Adipose tissue (tissue), 3 donors: ENCODE measurements around the gene SPATA7. TPM values are rescaled to one million over a fixed set of nuclear protein-coding genes. Genes with fewer than 3 reads are reported as not detected.

Experiments
- H3K27ac ChIP-seq: one replicate; pipeline ENCODE4 v1.5.1; 2013; ENCODE audit warnings: low read depth, low read length
- WGBS, 3 donors: extraction: QIAGEN DNeasy Blood & Tissue Kit; methylation state at CpG; one replicate each; pipeline ENCODE4 v1.1.7; 2013; 5-methylcytosine and 5-hydroxymethylcytosine counted together
- polyA plus RNA-seq, 3 donors: library from polyadenylated mRNA; stranded (reverse); fragments of 200-250 nt; gene quantifications; one replicate each; pipeline ENCODE4 v1.2.3, GENCODE V29; 2013
- donor health status: healthy with polysubstance abuse.
- donor health status: Bipolar disorder and iron deficiency.
- donor health status: healthy.

The SPATA7 gene
- polyA plus RNA-seq, 3 donors: 4.2 to 7.4 (median 5.6) TPM

DNA sequence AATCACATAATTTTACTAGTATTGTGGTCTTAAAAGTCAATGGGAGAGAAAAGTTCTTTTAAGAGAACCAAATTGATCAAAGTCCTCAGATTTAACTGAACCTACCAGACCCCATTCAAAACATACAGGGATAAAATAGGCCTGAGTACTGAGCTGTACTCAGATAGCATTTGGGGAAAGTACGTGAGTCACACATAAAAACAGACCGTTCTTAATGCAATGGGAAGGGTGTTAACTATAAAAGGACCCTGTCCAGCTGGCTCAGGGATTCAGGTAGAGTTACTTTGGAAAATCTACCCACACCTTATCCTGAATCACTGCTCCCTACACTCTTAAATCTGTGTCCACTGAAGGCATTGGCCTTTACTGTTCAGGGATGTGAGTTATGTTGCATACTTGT is 91.4 kb downstream of the SPATA7 start:
- WGBS, 3 donors: 89 to 97% (median 90%) methylated on average over 2 of the region's 2 CpGs
- H3K27ac ChIP-seq: no peak overlapping the region

DNA sequence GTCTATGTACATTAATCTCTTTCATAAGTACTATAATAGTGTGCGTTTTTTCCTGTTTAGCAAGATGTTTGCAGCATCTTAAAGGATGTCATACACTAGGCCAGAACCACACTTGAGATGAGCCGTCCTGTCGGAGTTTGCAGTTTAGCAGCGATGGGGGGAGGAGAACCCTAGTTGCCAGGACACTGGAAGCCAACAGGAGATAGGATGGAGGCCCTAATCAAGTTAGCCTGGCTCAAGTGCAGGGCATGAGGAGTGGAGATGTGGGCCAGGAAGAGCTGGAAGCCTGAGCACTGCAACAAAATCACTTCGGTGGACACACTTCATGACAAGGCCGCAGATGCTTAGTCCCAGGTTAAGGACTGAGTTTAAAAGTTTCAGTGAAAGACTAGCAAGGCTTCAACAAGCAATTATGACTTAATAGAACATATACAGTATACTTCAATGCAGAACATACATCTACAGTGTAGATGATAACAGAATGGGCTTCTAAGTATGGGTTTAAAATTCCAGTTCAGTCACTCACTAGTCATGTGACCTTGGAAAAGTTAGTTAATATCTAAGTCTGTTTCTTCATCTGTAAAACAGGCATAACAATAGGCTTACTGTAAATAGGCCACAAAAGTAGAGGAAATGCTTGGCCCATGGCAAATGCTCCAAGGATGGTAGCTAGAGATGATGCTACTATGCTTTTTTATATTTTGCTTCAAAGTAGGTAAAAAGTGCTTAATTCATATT is 92.2 kb downstream of the SPATA7 start:
- no peak overlapping the region for H3K27ac ChIP-seq
- 94 to 96% (median 94%) methylated on average over 6 of the region's 6 CpGs for WGBS, 3 donors

DNA sequence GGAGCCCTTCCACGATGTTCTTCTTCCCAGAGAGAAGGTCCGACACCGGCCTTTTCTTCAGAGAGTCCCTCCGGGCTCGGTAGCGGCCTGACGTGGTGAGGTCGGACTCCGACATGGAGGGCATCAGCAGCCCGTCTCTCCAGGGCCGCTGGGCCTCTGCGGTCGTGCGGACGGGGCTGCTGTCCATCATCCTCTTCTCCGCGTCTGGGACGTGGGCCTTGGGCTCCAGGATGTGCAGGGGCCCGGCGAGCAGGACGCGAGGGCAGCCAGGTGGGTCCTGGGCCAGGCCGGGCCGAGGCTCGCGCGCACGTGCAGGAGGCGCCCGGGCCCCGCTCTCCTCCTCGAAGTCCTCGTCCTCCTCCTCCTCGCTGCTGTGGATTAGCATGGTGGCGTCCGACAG is 93.5 kb downstream of the SPATA7 start:
- no peak overlapping the region for H3K27ac ChIP-seq
- WGBS, 3 donors: 96 to 98% (median 96%) methylated on average over 30 to 36 of the region's 36 CpGs

GRCh38 chr14:88479574-88479987 is 94.1 kb downstream of the SPATA7 start:
- 87 to 92% (median 90%) methylated on average over 39 to 40 of the region's 40 CpGs for WGBS, 3 donors
- H3K27ac ChIP-seq: no peak overlapping the region

- no peak overlapping the region for H3K27ac ChIP-seq
- 77 to 93% (median 82%) methylated on average over 2 of the region's 2 CpGs for WGBS, 3 donors
Observed at GRCh38 chr14:88481059-88481458, 95.6 kb downstream of the SPATA7 start.

- no peak overlapping the region for H3K27ac ChIP-seq
Observed at GRCh38 chr14:88481794-88482193, 96.3 kb downstream of the SPATA7 start.

DNA sequence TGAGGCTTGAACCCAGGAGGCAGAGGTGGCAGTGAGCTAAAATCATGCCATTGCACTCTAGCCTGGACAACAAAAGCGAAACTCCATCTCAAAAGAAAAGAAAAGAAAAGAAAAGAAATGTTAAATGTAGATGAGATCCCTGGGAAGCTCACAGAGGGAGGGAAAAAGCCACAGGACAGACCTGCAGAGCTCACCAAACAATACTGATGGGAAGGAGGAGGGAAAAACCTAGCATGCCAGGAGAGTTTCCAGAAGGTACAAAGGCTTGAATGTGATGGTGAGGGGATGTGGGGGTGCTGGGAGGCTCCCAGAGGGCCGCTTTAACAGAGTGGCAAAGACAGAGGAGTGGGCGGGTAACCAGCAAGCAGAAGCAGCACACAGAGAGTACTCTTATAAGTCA is 97.1 kb downstream of the SPATA7 start:
- 94 to 100% (median 97%) methylated on average over 3 of the region's 3 CpGs for WGBS, 3 donors
- H3K27ac ChIP-seq: no peak overlapping the region

More at GRCh38 chr14:88481794-88482193, 96.3 kb downstream of the SPATA7 start:
- 74 to 80% (median 80%) methylated on average over 7 of the region's 7 CpGs for WGBS, 3 donors

Other genes starting within 250 kb of the SPATA7 start
- under 1 TPM in 2 of 3 donors, not detected in 1; 0.03 to 0.48 TPM for gene KCNK10, start 62.4 kb upstream of the SPATA7 start, polyA plus RNA-seq
- gene PTPN21, start 169.3 kb downstream of the SPATA7 start, polyA plus RNA-seq: 10 to 100 TPM in 1 of 3 donors, 1 to 10 TPM in 2; 4.4 to 17.4 (median 8.3) TPM
- 10 to 100 TPM; 18.0 to 23.5 (median 22.7) TPM for gene ZC3H14, start 177.4 kb downstream of the SPATA7 start, polyA plus RNA-seq